Parathyroid adenoma (tissue), 2 donors: ENCODE data around the gene TNPO3.

ENCODE experiments used
- H2AFZ ChIP-seq: fragments of 300-600 bp; sonication (generic); one replicate; pipeline ENCODE4 v1.7.0; 2017; ENCODE audit warnings: antibody characterized with exemption, mild to moderate bottlenecking
- H3K27ac ChIP-seq: fragments of 300-600 bp; sonication (generic); one replicate; pipeline ENCODE4 v1.7.0; 2017
- H3K27me3 ChIP-seq: fragments of 300-600 bp; sonication (generic); one replicate; pipeline ENCODE4 v1.7.0; 2017; ENCODE audit warnings: low read length; ENCODE audit not compliant: control insufficient read depth, insufficient read depth
- H3K36me3 ChIP-seq: fragments of 300-600 bp; sonication (generic); one replicate; pipeline ENCODE4 v1.7.0; 2017; ENCODE audit warnings: low read length; ENCODE audit not compliant: control insufficient read depth, insufficient read depth
- H3K4me1 ChIP-seq: fragments of 300-600 bp; sonication (generic); one replicate; pipeline ENCODE4 v1.7.0; 2017; ENCODE audit warnings: control low read depth
- H3K4me2 ChIP-seq: fragments of 300-600 bp; sonication (generic); one replicate; pipeline ENCODE4 v1.7.0; 2017; ENCODE audit warnings: low read length
- H3K4me3 ChIP-seq: fragments of 300-600 bp; sonication (generic); one replicate; pipeline ENCODE4 v1.7.0; 2017; ENCODE audit warnings: low read depth, low read length
- H3K79me2 ChIP-seq: fragments of 300-600 bp; sonication (generic); one replicate; pipeline ENCODE4 v1.7.0; 2017; ENCODE audit warnings: control low read depth
- H3K9ac ChIP-seq: fragments of 300-600 bp; sonication (generic); one replicate; pipeline ENCODE4 v1.7.0; 2017; ENCODE audit warnings: mild to moderate bottlenecking
- H3K9me3 ChIP-seq: fragments of 300-600 bp; sonication (generic); one replicate; pipeline ENCODE4 v1.7.0; 2017; ENCODE audit warnings: low read length; ENCODE audit not compliant: control insufficient read depth
- CTCF ChIP-seq: fragments of 300-600 bp; sonication (generic); IDR thresholded peaks from one replicate; pipeline ENCODE4 v1.7.0; 2017; ENCODE audit warnings: antibody characterized with exemption, mild to moderate bottlenecking
- donor health status: primary hyperparathyroidism.

Gene TNPO3

GRCh38 chr7:128909625-128910568 is 145.0 kb downstream of the TNPO3 start:
- Histone ChIP-seq H3K36me3 (no peaks in the 10 kb centered on the region), H3K79me2 (no peaks in the 10 kb centered on the region), H3K9ac (no peak overlapping the region), H3K4me1 (no peaks in the 10 kb centered on the region), H3K27me3 (no peaks in the 10 kb centered on the region), H3K27ac (no peak overlapping the region), H3K4me2 (peak overlapping the region; percentile 1), H2AFZ (peak overlapping the region; percentile 70), H3K9me3 (no peaks in the 10 kb centered on the region), H3K4me3 (no peak overlapping the region)
- TF ChIP-seq CTCF, result no peak

- Histone ChIP-seq H3K9me3 (no peaks in the 10 kb centered on the region), H3K4me3 (no peak overlapping the region), H2AFZ (no peak overlapping the region), H3K79me2 (no peaks in the 10 kb centered on the region), H3K4me1 (no peaks in the 10 kb centered on the region), H3K4me2 (no peak overlapping the region), H3K9ac (no peak overlapping the region), H3K36me3 (no peaks in the 10 kb centered on the region), H3K27me3 (no peaks in the 10 kb centered on the region), H3K27ac (no peak overlapping the region)
- TF ChIP-seq CTCF, result no peak
Observed at GRCh38 chr7:128908750-128909624, 145.9 kb downstream of the TNPO3 start.

- H3K4me2 ChIP-seq, result no peak overlapping the region
- no peak overlapping the region for H3K9ac ChIP-seq
- H3K4me3 ChIP-seq, result no peak overlapping the region
- no peak overlapping the region for H3K27ac ChIP-seq
- H2AFZ ChIP-seq, result no peak overlapping the region
- H3K36me3 ChIP-seq, result no peaks in the 10 kb centered on the region
- H3K79me2 ChIP-seq, result no peaks in the 10 kb centered on the region
- no peaks in the 10 kb centered on the region for H3K9me3 ChIP-seq
- H3K27me3 ChIP-seq, result no peaks in the 10 kb centered on the region
- TF ChIP-seq CTCF, result no peak
- no peaks in the 10 kb centered on the region for H3K4me1 ChIP-seq
Observed at GRCh38 chr7:128906766-128907559, 147.9 kb downstream of the TNPO3 start.

DNA sequence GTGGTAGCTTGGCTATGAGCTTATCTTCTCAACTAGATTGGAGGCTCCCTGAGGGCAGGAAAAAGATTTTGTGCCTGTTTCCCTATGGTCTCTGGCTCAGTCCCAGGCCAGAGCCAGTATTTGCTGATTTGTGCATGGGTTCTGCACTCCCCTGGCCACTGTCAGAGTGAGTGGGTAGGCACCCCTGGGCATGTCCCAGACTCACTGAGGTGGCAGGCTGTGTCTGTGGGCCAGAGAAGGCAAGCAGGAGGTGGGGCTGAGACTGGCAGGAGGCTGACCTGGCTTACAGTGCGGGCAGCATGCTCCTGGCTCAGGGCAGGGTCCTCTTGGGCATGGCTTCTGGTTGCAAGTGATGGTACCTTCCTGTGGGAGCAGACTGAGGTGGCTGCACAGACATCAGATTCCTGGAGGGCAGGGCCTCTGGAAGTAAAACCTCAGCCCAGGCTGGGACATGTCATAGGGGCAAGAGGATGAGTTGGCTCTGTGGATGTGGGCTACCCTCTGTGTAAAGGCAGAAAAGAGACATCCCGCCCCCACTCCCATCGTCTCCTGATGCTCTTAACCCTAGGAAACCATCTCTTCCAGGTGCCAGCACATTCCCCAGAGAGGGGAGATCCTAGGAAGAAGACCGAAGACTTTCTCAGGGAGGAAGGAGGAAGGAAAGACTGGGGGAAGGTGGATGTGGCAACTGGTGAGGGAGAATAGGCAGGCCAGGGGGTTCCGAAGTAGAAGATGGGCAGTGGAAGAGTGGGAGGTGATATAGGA is 148.7 kb downstream of the TNPO3 start:
- Histone ChIP-seq H3K4me2 (no peak overlapping the region), H3K36me3 (no peaks in the 10 kb centered on the region), H3K4me3 (no peak overlapping the region), H3K27ac (no peak overlapping the region), H2AFZ (no peak overlapping the region), H3K27me3 (no peaks in the 10 kb centered on the region), H3K79me2 (no peaks in the 10 kb centered on the region), H3K9me3 (no peaks in the 10 kb centered on the region), H3K9ac (no peak overlapping the region), H3K4me1 (no peaks in the 10 kb centered on the region)
- TF ChIP-seq CTCF, result no peak
